Activated CD8-positive, alpha-beta memory T cell treated with anti-CD3 and anti-CD28 coated beads, Interleukin-2, amount 50 U/mL, for 48 hours (primary cell): Measurements from ENCODE around the gene RGL1.

Experiments
- DNase-seq: peaks from one replicate; pipeline ENCODE4 v3.0.0-alpha.2; 2020

The RGL1 gene

DNA sequence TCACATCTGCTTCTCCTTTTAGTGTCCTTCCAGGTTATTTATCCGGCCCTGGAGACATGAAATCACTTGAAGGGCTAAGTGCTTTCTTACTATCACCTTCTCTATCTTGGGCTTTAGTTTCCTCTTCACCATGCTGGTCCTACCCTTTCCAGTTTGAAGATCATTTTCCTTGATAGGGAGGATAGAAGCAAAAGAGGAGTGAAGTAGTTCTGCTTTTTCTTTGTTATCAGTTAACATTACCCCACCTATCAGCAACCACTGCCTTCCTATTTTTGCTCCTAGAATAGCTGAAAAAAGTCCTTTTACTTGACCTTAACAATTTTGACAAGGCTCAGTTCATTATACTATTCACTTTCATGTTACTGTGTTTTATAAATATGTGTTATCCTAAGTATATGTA, 19.4 kb downstream of the RGL1 start:
- DNase-seq: no peak

DNA sequence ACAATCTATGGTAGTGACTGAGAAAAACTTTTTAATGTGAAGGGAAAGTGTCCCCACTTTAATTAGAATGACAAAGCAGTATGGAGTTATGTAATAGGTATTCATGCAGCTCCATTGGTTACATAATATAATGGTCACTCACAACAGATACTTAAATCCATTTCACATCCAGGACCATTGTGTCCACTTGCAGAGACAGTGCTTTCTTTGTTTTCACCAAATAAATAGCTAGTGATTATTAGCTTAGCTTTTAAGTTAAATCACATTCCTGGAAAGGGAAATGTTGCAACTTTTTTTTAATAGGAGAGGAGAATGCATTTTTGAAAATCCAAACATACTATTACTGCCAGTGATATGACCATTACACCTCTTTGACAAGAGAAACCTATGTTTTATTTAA, 22.9 kb downstream of the RGL1 start:
- DNase-seq: no peak

DNA sequence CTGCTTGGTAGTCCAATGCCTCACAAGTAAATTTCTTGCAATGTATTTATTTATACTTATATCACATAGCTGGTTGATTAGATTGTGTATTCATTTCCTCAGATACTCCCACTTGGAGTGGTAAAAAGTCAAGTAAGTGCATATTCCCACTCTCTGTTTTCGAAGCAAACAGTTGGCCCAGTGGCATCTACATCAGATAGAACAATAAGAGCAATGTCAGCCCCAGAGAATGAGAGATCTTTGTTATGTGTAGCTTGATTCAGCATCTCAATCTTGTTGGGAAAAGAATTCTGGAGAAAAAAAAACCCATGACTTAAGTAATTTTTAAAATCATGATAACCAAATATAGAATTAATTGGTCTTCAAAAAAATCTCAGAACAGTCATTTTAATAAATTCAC, 25.5 kb downstream of the RGL1 start:
- no peak for DNase-seq

DNA sequence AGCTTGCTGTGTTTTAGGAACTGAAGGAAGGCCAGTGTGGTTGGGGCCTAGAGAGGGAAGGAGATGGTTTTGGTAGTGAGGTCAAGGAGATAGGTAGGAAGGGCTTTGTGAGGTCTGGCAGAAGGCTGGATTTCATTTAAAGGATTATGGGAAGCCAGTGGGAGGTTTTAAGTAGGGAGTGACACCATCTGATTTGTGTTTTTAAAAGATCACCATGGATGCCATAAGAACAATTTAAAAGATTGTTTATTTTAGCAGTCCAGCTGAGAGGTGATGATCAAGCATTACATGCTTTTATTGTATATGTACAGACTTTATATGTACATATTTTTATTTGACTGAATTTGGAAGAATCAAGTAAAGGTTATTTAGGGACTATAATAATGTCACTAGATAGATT, 26.4 kb downstream of the RGL1 start:
- no peak for DNase-seq

DNA sequence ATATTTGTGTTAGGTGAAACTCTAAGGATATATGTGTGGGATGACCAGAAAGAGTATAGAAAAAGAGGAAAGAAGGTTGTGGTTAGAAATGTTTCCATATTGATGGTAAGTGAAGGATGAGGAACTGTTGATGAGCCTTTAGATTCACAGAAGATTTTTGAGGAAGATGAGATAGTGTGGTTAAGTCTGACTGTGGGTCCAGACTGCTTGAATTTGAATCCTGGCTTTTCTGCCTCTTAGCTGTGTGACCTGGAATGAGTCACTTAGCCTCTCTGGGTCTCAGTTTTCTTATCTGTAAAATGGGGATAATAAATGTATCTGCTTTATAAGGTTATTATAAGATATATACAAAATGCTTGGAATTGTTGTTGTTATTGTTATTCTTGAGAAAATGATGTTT, 27.5 kb downstream of the RGL1 start:
- DNase-seq: no peak

DNA sequence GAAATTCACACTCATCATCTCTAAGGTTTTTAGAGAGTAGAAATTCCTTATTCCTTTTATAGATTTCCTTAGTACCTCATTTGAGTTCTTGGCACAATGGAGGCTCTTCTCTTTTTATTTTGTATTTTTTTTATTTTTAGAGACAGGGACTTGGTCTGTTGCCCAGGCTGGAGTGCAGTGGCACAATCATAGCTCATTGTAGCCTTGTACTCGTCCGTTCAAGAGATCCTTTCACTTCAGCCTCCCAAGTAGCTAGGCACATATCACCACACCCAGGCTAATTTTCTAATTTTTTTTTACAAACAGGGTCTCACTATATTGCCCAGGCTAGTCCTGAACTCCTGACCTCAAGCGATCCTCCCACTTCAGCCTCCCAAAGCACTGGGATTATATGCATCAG, 29.6 kb downstream of the RGL1 start:
- no peak for DNase-seq

DNA sequence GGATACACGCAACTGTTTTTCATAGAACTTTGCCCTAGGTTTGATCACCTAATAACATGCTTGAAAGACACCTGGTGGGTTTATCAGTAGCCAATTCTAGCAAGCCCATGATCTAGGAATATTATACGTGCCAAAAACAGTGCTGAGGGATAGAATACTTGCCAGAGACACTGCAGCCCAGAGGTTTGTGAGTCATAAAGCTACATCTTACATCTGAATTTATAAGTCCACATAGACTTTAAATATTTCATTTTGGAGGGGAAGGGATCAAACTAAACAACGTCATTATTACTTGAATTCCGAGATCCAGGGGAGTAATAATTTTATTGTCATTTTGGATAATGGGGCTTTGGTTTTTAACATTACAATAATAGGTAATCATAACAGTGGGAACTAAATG, 31.7 kb downstream of the RGL1 start:
- no peak for DNase-seq

DNA sequence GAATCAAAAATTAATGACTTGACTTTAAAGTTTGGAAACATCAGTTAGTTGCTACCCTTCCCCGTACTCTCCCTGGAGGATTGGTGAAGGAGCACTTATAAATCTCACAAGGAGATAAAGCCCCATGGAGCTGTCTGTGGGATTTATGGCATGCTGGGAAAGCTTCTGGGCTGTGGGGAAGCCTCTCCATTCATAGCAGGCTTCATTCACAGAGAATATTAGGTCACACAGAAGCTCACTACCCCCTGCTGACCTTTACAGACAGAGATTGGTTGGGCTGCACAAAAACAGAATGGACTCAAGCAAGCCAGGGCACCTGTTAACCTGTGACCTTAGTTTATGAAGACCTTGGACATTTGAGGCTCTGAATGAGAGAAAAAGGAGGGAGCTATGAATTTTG, 32.1 kb downstream of the RGL1 start:
- DNase-seq: no peak

DNA sequence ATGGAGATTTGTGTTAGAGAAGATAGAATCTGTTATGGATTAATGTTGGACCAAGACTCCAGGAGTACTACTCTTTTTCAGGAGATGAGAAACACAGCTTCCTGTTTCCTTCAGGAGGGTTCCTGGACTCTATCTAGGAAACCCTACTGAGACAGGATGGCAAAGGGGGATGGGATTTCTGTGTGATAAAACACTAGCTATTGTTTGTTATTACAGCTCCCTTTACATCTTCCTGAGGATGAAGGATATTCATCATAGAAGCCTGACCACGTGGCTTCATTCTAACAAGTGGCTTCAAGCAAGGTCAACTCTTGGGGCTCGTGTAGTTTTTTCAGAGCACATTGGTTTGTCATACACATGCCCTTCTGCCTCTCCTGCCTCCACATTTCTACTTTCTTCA, 33.3 kb downstream of the RGL1 start:
- no peak for DNase-seq

DNA sequence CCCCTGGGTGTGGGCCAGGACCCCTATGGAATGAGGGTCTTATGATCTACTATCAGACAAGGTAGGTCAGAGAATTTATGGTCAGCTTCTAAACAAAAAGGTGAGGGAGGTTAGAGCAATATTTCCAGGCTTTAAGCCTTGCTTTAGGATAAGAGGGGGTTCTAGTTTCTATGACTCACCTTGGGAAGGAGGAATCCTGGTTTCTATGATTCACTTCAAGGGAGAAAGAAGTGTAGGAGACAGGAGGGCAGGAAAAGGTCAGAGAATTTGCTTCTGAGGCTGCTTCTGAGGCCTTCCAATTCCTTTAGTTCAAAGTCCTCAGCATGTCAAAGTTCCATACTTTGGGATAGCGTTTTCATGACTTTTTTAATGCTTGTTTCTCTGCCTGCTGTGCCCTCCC, 35.2 kb downstream of the RGL1 start:
- no peak for DNase-seq

DNA sequence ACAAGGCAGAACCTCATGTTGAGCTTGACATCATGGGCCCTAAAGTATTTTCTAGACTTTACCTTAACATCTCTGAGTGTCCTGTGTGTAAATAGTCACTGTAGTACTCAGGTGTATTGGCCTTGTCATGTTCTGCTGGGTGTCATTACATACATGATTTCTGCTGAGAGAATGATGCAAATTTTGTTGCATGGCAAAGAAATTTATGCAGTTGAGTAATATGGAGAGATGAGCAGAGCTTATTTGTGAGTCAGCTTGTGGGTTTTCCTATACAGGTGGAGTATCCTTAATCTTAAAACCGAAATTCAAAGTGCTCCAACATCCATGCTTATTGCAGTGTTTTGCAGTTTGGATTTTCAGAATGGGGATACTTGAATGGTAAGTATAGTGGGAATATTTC, 36.6 kb downstream of the RGL1 start:
- no peak for DNase-seq

DNA sequence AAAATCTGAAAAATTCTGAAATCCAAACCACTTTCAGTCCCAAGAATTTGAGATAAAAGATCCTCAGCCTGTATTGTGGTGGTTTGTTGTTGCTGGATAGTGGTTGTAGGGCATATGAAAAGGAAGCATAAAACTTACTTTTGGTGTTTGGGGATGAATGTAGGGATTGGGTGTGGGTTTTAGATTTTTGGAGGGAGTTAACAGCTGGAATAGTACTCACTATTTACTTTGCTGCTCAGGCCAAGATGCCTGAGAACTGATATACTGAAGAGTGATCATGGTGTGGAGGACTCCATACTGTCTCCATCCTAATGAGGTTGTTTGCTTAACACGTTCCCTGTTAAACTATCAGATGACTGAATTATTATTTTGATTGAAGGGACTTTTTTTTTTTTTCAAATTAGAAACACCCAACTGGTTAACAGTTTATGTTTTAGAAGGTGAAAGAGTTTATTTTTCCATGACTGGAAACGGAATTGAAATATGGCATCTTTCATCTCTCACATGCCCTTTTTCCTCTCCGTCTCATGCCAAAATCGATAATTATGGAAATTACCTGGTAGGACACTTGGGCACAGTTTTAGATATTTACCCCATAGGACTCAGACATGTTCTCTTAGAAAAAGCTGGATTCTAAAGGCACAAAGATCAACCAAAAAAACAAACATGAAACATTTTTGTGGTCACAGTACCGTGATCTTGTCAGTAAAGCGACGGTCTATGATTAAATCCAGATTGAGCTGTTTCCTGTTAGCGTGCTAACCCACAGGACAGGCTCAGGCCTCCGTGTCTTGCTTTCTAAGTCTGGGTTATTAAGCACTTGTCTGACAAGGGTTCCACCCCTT, 37.3 kb downstream of the RGL1 start:
- no peak for DNase-seq

DNA sequence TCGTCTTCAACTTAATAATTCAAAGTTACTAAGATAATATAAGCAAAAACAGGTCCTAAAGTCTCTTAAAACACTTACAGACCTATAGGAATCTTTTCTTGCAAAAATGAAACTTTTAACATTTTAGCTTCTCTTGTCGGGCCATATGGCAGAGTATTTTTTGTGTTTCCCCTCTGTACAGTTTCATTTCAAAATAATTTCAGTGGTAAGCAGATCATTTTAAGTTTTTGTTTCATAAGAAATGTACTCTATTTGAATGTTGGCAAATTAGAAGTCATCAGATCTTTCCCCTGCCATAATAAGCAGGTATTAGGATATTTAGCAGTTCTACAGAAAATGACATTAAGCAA, 37.9 kb downstream of the RGL1 start:
- no peak for DNase-seq

DNA sequence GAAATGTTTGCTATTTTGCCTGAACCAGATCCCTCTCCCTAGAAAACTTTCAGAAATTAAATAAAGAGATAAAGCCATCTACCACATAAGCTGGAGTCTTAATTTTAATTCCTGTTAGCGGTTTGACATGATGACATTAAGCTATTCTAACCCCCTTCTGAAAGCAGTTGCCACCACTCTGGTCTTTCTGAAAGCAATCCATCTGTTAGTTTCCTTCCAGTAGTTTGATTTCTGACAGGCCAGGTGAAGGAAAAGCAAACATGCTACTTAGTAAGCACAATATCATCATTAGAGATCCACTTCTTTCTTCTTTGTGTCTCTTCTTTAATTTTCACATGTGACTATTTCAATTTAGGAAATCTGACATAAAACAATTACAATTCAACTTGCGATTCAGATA, 39.9 kb downstream of the RGL1 start:
- no peak for DNase-seq

DNA sequence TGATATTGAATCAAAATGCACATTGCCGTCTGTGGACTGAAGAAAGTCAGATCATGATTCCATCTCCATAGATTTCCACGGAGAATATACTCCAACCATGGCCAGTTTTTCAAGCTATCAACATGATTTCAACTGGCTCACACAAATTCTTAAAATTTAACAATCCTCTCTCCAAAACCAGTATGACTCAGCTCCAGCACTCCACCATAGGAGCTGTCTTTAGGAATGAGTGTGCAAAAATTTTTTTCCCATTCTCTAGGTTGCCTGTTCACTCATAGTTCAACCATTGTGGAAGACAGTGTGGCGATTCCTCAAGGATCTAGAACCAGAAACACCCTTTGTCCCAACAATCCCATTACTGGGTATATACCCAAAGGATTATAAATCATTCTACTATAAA, 40.8 kb downstream of the RGL1 start:
- no peak for DNase-seq

DNA sequence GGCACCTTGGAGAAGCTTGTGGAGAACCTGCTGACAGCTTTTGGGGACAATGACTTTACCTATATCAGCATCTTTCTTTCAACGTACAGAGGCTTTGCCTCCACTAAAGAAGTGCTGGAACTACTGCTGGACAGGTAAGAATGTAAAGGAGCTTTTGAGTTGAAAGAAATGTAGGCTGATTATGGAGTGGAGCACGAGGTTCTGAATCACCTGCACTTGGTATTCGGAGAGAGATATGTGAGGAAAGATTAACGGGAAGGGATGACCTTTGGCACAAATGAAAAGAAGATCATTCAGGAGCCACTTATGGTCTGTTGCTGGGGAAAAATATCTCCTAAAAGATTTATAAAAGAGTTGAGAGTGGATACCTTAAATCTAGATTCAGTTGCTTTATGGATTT, 42.7 kb downstream of the RGL1 start:
- no peak for DNase-seq

DNA sequence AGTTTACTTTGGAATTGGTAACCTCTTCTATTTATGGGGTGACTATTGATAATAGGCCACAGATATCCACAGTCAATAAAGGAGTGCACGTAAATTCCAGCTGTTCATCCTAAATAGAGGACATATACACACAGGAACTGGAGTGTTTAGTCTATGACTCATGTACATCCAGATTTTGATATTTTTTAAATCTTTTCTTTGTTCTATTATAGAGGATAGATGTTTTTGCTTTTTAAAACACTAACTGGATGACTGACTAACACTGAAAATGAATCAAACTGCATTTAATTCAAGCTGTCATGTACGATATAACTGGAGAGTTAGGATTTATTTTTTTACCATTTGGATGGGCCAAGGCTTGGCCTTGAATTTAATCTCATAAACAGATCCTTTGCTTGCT, 45.9 kb downstream of the RGL1 start:
- DNase-seq: no peak

DNA sequence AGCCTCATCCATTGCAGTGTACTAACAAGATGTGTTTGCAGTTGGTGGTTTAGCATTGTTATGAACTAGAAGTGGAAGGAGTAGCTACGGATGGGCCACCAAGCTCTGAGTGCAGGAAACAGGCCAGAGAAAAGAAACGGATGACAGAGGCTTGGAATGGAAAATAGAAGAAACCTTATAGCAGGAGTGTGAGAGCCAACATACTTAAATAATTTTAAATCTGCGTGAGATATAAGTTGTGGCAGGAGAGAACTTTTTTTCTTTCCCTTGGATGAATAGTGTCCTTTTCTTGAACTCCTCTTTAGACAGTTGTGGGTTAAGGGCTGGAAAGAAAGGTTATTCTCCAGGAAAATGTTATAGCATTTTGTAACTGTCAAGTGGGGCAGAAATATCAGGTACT, 54.2 kb downstream of the RGL1 start:
- DNase-seq: no peak

DNA sequence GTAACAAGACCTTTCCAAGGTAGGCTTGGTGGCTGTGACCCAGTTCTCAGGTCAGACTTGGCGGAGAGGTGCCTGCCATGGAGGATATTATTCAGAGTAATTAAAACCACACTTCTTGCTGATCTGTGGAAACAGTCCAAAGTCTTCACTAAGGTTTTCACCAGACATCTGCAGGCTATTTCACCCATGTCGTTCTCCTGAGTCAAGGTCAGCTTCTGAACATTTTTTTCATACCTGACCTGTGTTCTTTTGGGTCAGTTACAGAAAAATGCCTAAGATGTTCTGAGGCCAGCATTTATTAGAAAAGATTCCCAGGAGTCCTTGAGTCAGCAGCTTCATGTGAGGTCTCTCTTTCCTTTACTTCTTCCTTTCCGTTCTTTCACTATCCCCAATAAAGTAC, 54.9 kb downstream of the RGL1 start:
- no peak for DNase-seq

DNA sequence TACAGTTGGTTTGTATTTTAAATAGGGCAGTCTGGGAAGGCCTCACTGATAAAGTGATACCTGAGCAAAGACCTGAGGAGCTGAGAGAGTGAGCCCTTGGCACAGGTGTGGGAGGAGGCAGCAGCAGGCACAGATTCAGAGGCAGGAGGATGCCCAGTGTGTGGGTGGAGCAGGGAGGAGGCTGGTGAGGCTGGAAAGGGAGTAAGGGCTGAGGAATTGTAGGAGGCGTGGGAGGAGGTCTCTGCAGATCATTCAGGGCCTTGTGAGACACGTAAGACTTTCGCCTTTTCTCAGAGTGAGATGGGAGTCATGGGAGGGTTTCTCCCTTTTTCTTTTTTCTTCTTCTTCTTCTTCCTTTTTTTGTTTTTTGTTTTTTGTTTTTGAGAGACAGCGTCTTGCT, 58.0 kb downstream of the RGL1 start:
- no peak for DNase-seq

DNA sequence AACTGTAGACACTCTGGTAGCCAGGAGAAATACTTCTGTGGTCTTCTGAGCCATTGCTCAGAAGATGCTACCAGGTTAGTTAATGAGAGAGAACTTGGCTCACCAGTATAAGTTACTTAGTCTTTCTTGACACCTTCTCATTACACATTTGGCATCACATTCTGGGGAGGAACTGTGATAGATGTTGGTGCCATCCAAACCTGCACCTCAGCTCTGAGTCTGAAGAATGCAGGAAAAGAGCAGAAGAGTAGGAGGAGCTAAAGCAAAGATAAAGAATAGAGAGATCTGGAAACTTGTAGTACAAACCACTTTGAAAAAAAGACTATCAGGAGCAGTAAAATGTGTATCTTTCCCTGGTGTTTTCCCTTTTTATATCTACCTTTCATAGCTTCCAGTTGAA, 58.9 kb downstream of the RGL1 start:
- DNase-seq: no peak

DNA sequence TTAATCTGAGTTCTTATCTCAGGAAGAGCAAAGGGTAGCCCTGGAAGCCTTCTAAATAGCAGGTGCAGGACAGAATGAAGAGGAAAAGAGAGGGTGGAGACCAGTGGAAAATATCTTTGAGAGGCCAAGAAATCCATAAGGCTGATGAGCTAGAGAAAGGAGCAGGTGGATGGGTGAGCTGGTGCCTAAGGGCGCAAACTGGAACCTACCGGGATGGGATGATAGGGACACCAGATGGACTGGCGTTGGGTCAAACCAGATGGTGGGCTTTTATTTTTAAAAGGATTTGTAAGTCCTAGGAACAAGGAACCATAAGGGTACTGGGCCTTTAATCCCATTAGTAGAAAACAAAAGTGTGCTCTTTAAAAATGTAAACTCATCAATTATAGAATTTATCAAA, 59.7 kb downstream of the RGL1 start:
- no peak for DNase-seq

DNA sequence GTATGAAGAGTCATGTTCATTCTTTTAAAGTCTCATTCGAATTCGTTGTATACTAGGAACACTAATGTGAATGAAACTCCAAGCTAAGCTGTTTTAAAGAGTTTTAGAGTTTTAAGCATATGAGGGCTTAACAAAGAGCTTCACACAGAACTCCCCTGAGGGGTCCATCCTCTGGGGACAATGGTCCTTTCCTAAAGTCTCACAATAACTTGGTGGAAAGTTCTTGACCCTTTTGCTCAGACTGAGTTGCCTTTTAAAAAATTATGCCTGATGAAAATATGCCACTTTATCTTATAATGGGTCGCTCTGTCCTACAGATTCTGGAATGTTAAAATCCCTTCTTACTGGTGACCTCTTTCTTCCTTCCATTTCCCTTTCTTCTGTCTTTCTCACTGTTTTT, 64.3 kb downstream of the RGL1 start:
- DNase-seq: no peak

DNA sequence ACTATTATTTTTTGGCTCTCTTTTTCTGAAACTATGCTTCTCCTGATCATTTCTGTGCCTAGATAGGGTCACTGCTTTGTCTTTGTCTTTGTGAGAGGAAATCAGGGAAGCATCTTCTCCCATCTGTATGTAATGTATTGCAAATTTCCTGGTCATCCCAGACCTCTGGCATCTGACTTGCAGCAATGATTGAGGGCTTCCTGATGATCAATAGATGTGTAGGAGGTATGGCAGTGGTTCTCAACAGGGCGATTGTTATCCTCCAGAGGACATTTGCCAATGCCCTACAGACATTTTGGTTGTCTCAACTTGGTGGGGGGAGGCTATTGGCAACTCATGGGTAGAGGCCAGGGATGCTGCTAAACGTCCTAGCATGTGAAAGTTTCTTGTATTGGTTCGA, 64.7 kb downstream of the RGL1 start:
- no peak for DNase-seq

DNA sequence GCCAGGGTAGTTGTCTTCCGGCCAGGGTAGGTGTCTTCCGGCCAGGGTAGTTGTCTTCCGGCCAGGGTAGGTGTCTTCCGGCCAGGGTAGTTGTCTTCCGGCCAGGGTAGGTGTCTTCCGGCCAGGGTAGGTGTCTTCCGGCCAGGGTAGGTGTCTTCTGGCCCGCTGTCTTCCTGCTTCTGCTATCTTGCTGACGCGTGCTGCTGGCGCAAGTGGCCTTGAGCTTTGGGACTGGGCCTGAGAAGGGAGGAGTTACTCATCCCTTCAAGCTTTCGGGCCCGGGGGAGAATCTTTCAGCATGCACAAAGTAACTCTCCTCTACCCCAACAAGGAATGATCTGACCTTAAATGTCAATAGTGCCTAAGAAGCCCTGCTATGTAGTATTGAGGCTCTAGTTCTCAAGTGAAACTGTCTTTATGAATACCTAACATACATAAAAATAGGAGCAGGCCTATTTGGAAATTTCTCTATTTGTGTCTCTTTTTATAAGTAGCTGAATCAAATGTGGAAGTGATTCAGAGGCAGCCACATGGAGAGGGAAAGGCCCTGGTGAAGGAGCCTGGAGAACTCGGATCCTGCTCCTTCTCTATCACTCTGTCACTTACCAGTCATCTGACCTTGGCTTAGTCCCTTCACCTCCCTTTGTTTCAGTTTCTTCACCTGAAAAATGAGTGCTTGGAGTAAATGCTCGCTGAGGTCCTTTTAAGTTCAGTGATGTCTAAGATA, 65.6 kb downstream of the RGL1 start:
- DNase-seq: no peak
